HEK293 (cell line): ENCODE results near the gene IWS1.

Experiments used
- CTCF ChIA-PET: fragments of 350-600 bp; formaldehyde crosslinking; extraction: SDS; loops from one replicate; lab custom pipeline; 2021; ENCODE audit warnings: antibody characterized with exemption; lab: Yijun Ruan, JAX
- POLR2A ChIA-PET: fragments of 300-600 bp; formaldehyde crosslinking; extraction: SDS; loops from one replicate; lab custom pipeline; 2020; ENCODE audit warnings: antibody characterized with exemption, inconsistent platforms; lab: Yijun Ruan, JAX
- H3K27ac ChIP-seq: fragments of 200-500 bp; sonication (Bioruptor generic); 2 replicates; pipeline ENCODE4 v1.5.1; 2014; ENCODE audit warnings: low read depth, low read length, control low read depth, inconsistent platforms; ENCODE audit errors: extremely low read depth
- H3K36me3 ChIP-seq, 2 experiments: fragments of 200-500 bp in 1 of 2; sonication (Bioruptor generic) in 1 of 2; 1 replicate in 1 of 2; 2 replicates in 1 of 2; pipeline ENCODE4 v1.5.1; 2014 to 2017; ENCODE audit warnings: inconsistent platforms in 2 of 2, low read length in 2 of 2; ENCODE audit not compliant: control insufficient read depth in 2 of 2, insufficient read depth in 1 of 2
- H3K4me1 ChIP-seq: fragments of 200-500 bp; sonication (Bioruptor generic); 2 replicates; pipeline ENCODE4 v1.5.1; 2014; ENCODE audit warnings: mild to moderate bottlenecking, low read length, inconsistent platforms; ENCODE audit not compliant: control insufficient read depth, insufficient read depth
- H3K4me3 ChIP-seq: 2 replicates; pipeline ENCODE4 v1.5.1; 2011; ENCODE audit warnings: low read depth, mild to moderate bottlenecking, control low read depth, low read length, moderate library complexity
- H3K9me3 ChIP-seq: fragments of 200-500 bp; sonication (Bioruptor generic); 2 replicates; pipeline ENCODE4 v1.5.1; 2014; ENCODE audit warnings: low read depth, low read length, inconsistent platforms; ENCODE audit not compliant: control insufficient read depth, insufficient read depth
- EGR2 ChIP-seq: fragments of 450-650 bp; formaldehyde crosslinking; IDR thresholded peaks from 2 replicates; pipeline ENCODE4 v1.5.1; 2016; ENCODE audit warnings: low read depth, missing biosample characterization, missing genetic modification characterization
- YY1 ChIP-seq: fragments of 450-650 bp; formaldehyde crosslinking; IDR thresholded peaks from 2 replicates; pipeline ENCODE4 v1.5.1; 2018; ENCODE audit warnings: missing biosample characterization, missing genetic modification characterization
- ZBTB20 ChIP-seq: fragments of 450-650 bp; formaldehyde crosslinking; IDR thresholded peaks from 2 replicates; pipeline ENCODE4 v1.5.1; 2016; ENCODE audit warnings: missing biosample characterization, missing genetic modification characterization
- ZFHX2 ChIP-seq: fragments of 450-650 bp; formaldehyde crosslinking; conservative IDR thresholded peaks from 2 replicates; pipeline ENCODE4 v1.5.1; 2016; ENCODE audit warnings: missing biosample characterization, missing genetic modification characterization
- ZNF202 ChIP-seq: fragments of 450-650 bp; formaldehyde crosslinking; IDR thresholded peaks from 2 replicates; pipeline ENCODE4 v1.5.1; 2016; ENCODE audit warnings: missing biosample characterization, missing genetic modification characterization, borderline replicate concordance
- ZNF555 ChIP-seq: fragments of 450-650 bp; formaldehyde crosslinking; conservative IDR thresholded peaks from 2 replicates; pipeline ENCODE4 v1.5.1; 2017; ENCODE audit warnings: missing biosample characterization, mild to moderate bottlenecking, missing genetic modification characterization, inconsistent platforms
- TF ChIP-seq, protein P1 (sequence below): IDR thresholded peaks from 2 replicates; pipeline ENCODE4 v1.6.1; 2011; ENCODE audit warnings: mild to moderate bottlenecking, low read depth, low read length, borderline replicate concordance
- TF ChIP-seq, protein P2 (sequence below): fragments of 450-650 bp; formaldehyde crosslinking; IDR thresholded peaks from 2 replicates; pipeline ENCODE4; 2016; ENCODE audit warnings: missing biosample characterization, missing genetic modification characterization
- TF ChIP-seq, protein P3 (sequence below): fragments of 450-650 bp; formaldehyde crosslinking; IDR thresholded peaks from 2 replicates; pipeline ENCODE4 v1.5.1; 2016; ENCODE audit warnings: missing biosample characterization, missing genetic modification characterization
- TF ChIP-seq, protein P4 (sequence below): fragments of 450-650 bp; formaldehyde crosslinking; IDR thresholded peaks from 2 replicates; pipeline ENCODE4 v1.5.1; 2016; ENCODE audit warnings: missing biosample characterization, missing genetic modification characterization, borderline replicate concordance

The IWS1 gene

DNA sequence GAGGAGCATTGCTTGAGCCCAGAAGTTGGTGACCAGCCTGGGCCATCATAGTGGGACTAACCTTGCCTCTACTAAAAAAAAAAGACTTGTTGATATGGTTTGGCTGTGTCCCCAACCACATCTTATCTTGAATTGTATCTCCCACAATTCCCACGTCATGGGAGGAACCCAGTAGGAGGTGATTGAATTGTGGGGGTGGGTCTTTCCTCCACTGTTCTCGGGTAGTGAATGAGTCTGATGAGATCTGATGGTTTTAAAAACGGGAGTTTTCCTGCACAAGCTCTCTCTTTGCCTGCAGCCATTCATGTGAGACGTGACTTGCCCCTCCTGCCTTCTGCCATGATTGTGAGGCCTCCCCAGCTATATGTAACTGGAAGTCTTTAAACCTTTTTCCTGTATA is 61.0 kb downstream of the IWS1 start:
- TF ChIP-seq ZNF555 (no peak), EGR2 (peak; percentile 44; the same call in 1 of the 2 replicates), ZFHX2 (tag by site-specific recombination) (peak; percentile 39; the same call in 1 of the 2 replicates), ZNF202 (tag by site-specific recombination) (no peak)
- TF ChIP-seq, protein P1, sequence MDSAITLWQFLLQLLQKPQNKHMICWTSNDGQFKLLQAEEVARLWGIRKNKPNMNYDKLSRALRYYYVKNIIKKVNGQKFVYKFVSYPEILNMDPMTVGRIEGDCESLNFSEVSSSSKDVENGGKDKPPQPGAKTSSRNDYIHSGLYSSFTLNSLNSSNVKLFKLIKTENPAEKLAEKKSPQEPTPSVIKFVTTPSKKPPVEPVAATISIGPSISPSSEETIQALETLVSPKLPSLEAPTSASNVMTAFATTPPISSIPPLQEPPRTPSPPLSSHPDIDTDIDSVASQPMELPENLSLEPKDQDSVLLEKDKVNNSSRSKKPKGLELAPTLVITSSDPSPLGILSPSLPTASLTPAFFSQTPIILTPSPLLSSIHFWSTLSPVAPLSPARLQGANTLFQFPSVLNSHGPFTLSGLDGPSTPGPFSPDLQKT, result no peak
- TF ChIP-seq, protein P2, sequence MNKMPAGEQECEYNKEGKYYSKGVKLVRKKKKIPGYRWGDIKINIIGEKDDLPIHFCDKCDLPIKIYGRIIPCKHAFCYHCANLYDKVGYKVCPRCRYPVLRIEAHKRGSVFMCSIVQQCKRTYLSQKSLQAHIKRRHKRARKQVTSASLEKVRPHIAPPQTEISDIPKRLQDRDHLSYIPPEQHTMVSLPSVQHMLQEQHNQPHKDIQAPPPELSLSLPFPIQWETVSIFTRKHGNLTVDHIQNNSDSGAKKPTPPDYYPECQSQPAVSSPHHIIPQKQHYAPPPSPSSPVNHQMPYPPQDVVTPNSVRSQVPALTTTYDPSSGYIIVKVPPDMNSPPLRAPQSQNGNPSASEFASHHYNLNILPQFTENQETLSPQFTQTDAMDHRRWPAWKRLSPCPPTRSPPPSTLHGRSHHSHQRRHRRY (tag by site-specific recombination), result no peak
- TF ChIP-seq, protein P3, sequence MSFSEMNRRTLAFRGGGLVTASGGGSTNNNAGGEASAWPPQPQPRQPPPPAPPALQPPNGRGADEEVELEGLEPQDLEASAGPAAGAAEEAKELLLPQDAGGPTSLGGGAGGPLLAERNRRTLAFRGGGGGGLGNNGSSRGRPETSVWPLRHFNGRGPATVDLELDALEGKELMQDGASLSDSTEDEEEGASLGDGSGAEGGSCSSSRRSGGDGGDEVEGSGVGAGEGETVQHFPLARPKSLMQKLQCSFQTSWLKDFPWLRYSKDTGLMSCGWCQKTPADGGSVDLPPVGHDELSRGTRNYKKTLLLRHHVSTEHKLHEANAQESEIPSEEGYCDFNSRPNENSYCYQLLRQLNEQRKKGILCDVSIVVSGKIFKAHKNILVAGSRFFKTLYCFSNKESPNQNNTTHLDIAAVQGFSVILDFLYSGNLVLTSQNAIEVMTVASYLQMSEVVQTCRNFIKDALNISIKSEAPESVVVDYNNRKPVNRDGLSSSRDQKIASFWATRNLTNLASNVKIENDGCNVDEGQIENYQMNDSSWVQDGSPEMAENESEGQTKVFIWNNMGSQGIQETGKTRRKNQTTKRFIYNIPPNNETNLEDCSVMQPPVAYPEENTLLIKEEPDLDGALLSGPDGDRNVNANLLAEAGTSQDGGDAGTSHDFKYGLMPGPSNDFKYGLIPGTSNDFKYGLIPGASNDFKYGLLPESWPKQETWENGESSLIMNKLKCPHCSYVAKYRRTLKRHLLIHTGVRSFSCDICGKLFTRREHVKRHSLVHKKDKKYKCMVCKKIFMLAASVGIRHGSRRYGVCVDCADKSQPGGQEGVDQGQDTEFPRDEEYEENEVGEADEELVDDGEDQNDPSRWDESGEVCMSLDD (tag by site-specific recombination), result no peak
- no peaks in the 10 kb centered on the region for H3K9me3 ChIP-seq
- POLR2A ChIA-PET, result no interaction called here
- peaks cover 5 to 16% of the 10 kb centered on the region in 2 experiments; a peak in 2 of 3 replicates for H3K36me3 ChIP-seq
- H3K27ac ChIP-seq, result no peak overlapping the region
- no peak overlapping the region for H3K4me3 ChIP-seq
- no peaks in the 10 kb centered on the region for H3K4me1 ChIP-seq
- CTCF ChIA-PET, result interaction anchor here (0.7 to 1.4 kb wide), 2 partner anchors 10 to 14 kb away, joined by 3 to 4 read pairs; no protein-coding TSS in a partner anchor

DNA sequence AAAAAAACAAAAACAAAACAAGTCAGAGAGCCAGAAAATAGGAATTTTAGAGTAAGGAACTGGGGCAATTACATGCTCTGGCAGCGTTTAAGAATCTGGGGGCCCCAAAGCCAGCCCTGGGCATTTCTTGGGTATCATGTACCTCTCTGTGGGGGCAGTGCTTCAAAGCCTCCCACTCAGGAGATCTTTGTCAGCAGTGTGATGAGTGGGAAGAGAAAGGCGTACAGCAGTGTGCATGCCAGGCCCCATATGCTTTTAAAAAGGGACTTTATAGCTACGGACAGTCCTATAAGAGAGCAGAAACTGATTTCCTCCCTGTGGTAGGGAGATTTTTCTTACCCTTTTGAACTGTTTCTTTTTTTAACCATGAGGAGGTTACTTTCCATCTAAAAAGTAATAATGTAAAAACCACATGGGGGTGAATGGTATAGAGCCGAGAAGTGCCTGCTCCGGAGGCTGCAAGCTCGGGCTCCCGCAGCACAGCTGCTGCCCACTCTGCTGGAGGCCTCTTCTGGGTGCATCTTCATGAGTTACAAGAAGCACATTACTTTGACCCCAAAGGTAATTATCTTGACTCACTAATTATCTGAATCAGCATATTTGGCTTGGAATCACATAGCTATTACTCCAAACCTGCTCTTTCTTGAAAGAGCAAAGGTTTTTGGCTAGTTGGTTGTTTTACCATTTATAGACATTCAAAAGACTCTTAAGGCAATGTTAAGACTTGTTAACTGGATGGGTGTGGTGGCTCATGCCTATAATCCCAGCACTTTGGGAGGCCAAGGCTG is 61.6 kb downstream of the IWS1 start:
- TF ChIP-seq EGR2, result peak; percentile 67; the same call in 1 of the 2 replicates
- TF ChIP-seq, protein P4, sequence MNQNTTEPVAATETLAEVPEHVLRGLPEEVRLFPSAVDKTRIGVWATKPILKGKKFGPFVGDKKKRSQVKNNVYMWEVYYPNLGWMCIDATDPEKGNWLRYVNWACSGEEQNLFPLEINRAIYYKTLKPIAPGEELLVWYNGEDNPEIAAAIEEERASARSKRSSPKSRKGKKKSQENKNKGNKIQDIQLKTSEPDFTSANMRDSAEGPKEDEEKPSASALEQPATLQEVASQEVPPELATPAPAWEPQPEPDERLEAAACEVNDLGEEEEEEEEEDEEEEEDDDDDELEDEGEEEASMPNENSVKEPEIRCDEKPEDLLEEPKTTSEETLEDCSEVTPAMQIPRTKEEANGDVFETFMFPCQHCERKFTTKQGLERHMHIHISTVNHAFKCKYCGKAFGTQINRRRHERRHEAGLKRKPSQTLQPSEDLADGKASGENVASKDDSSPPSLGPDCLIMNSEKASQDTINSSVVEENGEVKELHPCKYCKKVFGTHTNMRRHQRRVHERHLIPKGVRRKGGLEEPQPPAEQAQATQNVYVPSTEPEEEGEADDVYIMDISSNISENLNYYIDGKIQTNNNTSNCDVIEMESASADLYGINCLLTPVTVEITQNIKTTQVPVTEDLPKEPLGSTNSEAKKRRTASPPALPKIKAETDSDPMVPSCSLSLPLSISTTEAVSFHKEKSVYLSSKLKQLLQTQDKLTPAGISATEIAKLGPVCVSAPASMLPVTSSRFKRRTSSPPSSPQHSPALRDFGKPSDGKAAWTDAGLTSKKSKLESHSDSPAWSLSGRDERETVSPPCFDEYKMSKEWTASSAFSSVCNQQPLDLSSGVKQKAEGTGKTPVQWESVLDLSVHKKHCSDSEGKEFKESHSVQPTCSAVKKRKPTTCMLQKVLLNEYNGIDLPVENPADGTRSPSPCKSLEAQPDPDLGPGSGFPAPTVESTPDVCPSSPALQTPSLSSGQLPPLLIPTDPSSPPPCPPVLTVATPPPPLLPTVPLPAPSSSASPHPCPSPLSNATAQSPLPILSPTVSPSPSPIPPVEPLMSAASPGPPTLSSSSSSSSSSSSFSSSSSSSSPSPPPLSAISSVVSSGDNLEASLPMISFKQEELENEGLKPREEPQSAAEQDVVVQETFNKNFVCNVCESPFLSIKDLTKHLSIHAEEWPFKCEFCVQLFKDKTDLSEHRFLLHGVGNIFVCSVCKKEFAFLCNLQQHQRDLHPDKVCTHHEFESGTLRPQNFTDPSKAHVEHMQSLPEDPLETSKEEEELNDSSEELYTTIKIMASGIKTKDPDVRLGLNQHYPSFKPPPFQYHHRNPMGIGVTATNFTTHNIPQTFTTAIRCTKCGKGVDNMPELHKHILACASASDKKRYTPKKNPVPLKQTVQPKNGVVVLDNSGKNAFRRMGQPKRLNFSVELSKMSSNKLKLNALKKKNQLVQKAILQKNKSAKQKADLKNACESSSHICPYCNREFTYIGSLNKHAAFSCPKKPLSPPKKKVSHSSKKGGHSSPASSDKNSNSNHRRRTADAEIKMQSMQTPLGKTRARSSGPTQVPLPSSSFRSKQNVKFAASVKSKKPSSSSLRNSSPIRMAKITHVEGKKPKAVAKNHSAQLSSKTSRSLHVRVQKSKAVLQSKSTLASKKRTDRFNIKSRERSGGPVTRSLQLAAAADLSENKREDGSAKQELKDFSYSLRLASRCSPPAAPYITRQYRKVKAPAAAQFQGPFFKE (tag by site-specific recombination), result no peak
- TF ChIP-seq YY1 (tag by site-specific recombination), result no peak
- peak; percentile 65 for TF ChIP-seq ZFHX2 (tag by site-specific recombination)
- no peak for TF ChIP-seq ZBTB20 (tag by site-specific recombination)
- Histone ChIP-seq H3K27ac (no peak overlapping the region), H3K4me1 (no peaks in the 10 kb centered on the region), H3K4me3 (no peak overlapping the region), H3K9me3 (no peaks in the 10 kb centered on the region), H3K36me3 (peaks cover 5 to 11% of the 10 kb centered on the region in 2 experiments; a peak in 2 of 3 replicates)
- ChIA-PET POLR2A (no interaction called here), CTCF (interaction anchor here (0.7 to 1.4 kb wide), 2 partner anchors 11 to 15 kb away, joined by 3 to 4 read pairs; no protein-coding TSS in a partner anchor)
